ENCODE data around the gene RHBDF1.
"Not testable (repeated sequence)": the region's sequence is repeated elsewhere in the genome, so short reads cannot be mapped to it uniquely, and the experiment has no call there.

The RHBDF1 gene

DNA sequence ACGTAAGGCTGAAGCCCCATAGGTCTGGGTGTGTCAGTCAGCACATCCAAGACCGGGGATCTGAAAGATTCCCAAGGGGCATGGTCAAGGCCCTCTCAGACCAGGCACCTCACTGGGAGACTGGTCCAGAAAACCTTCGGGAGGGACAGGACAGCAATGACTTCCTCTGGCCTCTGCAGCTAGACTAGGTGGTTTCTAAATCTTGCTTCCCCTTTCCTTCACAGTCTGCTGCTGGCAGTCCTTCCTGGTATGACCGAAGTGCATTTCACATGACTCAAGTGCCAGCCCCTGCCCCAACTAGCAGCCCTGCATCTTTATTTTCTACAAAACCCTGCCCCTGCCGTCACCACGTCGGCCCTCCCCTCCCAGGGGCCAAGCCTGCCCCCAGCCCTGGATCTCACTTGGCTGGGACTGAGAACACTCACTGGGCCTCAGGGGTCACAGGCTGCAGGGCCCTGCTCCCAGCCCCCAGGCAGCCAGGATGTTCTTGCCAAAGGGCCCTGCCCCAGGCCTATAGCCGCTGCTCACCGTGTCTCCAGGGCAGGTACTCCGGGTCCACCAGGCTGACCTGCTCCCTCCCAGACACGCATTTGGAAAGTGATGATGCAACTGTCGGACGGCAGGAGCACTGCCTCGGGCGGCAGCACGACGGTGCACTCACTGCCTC lies 37.3 kb downstream of the RHBDF1 start:
- DNase-seq (ENCODE audit: insufficient read length, low spot score) = no peak
- FAIRE-seq = no peak

DNA sequence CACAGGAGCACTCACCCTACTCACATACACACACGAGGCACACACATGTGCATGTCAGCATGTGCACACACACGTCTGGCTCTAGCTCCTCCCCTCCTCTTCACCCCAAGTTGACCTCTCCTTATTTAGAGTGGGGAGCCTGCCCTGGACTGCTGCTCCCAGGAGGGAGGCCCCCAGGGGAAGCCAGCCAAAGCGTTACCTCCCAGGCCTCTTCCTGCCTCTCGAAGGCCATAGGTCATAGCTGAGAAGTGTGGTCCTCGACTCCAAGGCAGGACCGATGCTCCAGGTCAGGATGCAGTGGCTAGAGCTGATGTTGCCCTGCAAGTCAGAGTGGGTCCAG lies 37.8 kb downstream of the RHBDF1 start:
- FAIRE-seq = no peak
- TF ChIP-seq PAX5 (IDR thresholded peaks at IDR 0.05; ENCODE audit: insufficient read depth, low read length, severe bottlenecking) (no peak), SPI1 (IDR thresholded peaks at IDR 0.05; ENCODE audit: low read depth, low read length) (no peak), POU2F2 (IDR thresholded peaks at IDR 0.05; ENCODE audit: low read depth, low read length) (no peak), TAF1 (IDR thresholded peaks at IDR 0.05; ENCODE audit: low read depth, low read length) (no peak), POLR2A (IDR thresholded peaks at IDR 0.05; ENCODE audit: low read depth, low read length) (no peak), POLR2AphosphoS5 (IDR thresholded peaks at IDR 0.05; ENCODE audit: low read depth, low read length) (no peak)
- no peak for DNase-seq (ENCODE audit: insufficient read length, low spot score)

More for the DNA sequence above, 37.3 kb downstream of the RHBDF1 start:
- TF ChIP-seq POLR2AphosphoS5 (IDR thresholded peaks at IDR 0.05; ENCODE audit: low read depth, low read length) (no peak), SPI1 (IDR thresholded peaks at IDR 0.05; ENCODE audit: low read depth, low read length) (peak; percentile 56), POU2F2 (IDR thresholded peaks at IDR 0.05; ENCODE audit: low read depth, low read length) (no peak)

DNA sequence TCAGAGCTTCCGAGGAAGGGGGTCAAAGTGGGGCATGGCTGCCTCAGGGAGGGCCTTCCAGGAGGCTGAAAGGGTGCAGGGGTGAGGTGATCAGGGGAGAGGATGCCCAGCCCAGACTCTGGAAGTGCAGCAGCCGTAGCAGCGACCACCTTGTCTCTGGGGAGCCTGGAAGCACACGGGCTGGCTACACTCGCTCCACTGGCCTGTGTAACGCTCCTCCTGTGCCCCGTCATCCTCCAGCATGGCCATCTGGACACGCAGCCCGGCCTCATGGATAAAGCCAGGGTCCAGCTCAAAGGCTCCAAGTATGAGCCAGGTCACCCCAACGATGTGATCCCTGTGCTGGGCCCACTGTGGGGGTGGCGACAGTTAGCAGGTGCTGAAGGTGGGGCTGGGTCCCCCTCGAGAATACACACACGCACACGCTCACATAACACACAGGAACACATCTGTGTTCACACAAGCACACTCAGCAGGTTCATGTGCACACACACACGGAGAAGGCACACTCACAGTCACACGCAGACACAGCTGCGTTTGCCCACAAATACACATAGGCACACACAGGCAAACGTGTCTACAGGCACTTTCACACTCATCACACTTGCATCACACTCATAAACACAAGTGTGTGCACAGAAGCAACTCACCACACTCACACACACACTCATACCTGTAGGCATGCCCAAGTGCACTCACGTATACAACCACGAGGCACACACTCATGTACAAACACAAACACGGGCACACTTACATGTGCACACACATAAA lies 38.4 kb downstream of the RHBDF1 start:
- TF ChIP-seq POU2F2 (IDR thresholded peaks at IDR 0.05; ENCODE audit: low read depth, low read length) (no peak), PAX5 (IDR thresholded peaks at IDR 0.05; ENCODE audit: insufficient read depth, low read length, severe bottlenecking) (no peak), SPI1 (IDR thresholded peaks at IDR 0.05; ENCODE audit: low read depth, low read length) (no peak), POLR2AphosphoS5 (IDR thresholded peaks at IDR 0.05; ENCODE audit: low read depth, low read length) (no peak; the same call in 1 of the 2 replicates), TAF1 (IDR thresholded peaks at IDR 0.05; ENCODE audit: low read depth, low read length) (no peak), POLR2A (IDR thresholded peaks at IDR 0.05; ENCODE audit: low read depth, low read length) (no peak)
- no peak for DNase-seq (ENCODE audit: insufficient read length, low spot score)
- FAIRE-seq = peak; percentile 97

DNA sequence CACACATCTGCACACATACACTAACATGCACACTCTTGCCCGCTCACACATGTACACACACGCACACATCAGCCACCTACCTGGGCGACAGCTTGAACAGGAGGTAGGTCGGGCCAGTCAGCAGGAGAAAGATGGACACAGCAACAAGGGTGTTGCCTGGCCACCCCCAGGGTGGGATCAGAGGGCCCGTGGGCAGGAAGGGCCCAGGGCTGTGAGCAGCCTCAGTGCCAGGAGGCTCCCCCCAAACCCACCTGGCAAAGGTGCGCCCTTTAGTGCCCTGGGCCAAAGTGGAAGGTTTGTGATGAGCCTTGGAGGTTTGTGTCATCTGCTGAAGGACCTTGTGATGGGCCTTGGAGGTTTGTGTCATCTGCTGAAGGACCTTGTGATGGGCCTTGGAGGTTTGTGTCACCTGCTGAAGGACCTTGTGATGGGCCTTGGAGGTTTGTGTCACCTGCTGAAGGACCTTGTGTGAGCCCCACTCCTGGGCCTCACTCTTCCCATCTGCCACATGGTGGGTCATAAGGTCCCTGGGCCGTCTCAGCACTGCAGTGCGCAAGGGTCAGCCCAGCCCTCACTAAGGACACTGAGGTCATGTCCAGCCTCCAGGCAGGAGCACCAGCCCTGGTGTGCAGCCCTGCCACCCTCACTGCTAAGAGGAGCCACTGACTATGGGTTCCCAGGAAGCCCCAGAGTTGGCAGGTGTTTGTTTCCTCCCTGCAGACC lies 39.1 kb downstream of the RHBDF1 start:
- DNase-seq (ENCODE audit: insufficient read length, low spot score); FAIRE-seq: not testable (repeated sequence)

GRCh38 chr16:30627-31026 lies 41.8 kb downstream of the RHBDF1 start:
- not testable (repeated sequence) for FAIRE-seq

DNA sequence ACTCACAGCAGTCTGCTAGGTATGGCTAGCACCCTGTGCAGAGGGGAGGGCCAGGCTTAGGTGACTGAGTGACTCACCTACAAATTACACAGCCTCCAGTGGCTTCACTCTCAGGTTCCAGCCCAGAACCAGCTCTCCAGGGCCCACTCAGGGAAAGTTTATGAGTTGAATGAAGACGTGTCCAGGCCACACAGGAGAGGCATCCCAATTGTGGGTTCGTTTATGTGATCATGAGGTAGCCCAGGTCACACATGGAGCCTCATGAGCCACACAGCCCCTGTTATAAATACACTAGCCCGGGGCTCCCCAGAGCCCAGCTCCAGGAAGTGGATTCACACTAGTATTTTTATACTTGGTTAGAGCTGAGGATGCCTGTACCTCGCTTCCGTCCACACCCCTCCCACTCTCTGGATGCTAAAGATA lies 46.5 kb downstream of the RHBDF1 start:
- DNase-seq (ENCODE audit: insufficient read length, low spot score); FAIRE-seq: not testable (repeated sequence)

More at GRCh38 chr16:30627-31026, 41.8 kb downstream of the RHBDF1 start:
- not testable (repeated sequence) for DNase-seq (ENCODE audit: insufficient read length, low spot score)

- FAIRE-seq; DNase-seq (ENCODE audit: insufficient read length, low spot score): not testable (repeated sequence)
Measured at GRCh38 chr16:24151-24550, 48.3 kb downstream of the RHBDF1 start.

GRCh38 chr16:20886-21285 lies 51.5 kb downstream of the RHBDF1 start:
- not testable (repeated sequence) for FAIRE-seq; DNase-seq (ENCODE audit: insufficient read length, low spot score)

DNA sequence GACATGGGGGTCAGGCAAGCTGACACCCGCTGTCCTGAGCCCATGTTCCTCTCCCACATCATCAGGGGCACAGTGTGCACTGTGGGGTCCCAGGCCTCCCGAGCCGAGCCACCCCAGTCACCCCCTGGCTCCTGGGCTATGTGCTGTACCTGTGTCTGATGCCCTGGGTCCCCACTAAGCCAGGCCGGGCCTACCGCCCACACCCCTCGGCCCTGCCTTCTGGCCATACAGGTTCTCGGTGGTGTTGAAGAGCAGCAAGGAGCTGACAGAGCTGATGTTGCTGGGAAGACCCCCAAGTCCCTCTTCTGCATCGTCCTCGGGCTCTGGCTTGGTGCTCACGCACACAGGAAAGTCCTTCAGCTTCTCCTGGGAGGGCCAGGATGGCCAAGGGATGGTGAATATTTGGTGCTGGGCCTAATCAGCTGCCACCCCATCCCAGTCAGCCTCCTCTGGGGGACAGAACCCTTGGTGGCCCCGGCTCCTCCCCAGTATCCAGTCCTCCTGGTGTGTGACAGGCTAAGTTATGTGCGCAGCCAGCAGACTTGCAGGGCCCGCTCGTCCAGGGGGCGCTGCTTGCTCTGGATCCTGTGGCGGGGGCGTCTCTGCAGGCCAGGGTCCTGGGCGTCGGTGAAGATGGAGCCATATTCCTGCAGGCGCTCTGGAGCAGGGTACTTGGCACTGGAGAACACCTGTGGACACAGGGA lies 55.2 kb downstream of the RHBDF1 start:
- FAIRE-seq = not testable (repeated sequence)

GRCh38 chr16:10772-11171 lies 61.7 kb downstream of the RHBDF1 start:
- FAIRE-seq; DNase-seq (ENCODE audit: insufficient read length, low spot score): not testable (repeated sequence)

More for the DNA sequence above, 55.2 kb downstream of the RHBDF1 start:
- not testable (repeated sequence) for DNase-seq (ENCODE audit: insufficient read length, low spot score)

- TF ChIP-seq SPI1 (IDR thresholded peaks at IDR 0.05; ENCODE audit: low read depth, low read length) (no peak), PAX5 (IDR thresholded peaks at IDR 0.05; ENCODE audit: insufficient read depth, low read length, severe bottlenecking) (no peak), TAF1 (IDR thresholded peaks at IDR 0.05; ENCODE audit: low read depth, low read length) (no peak), POU2F2 (IDR thresholded peaks at IDR 0.05; ENCODE audit: low read depth, low read length) (no peak), POLR2A (IDR thresholded peaks at IDR 0.05; ENCODE audit: low read depth, low read length) (no peak), POLR2AphosphoS5 (IDR thresholded peaks at IDR 0.05; ENCODE audit: low read depth, low read length) (no peak)
- FAIRE-seq (no peak), DNase-seq (ENCODE audit: insufficient read length, low spot score) (no peak)
Measured at GRCh38 chr16:9903-10665, 62.3 kb downstream of the RHBDF1 start.
